Fibroblast of pulmonary artery (primary cell): ENCODE measurements around the gene RAMP2.

ENCODE experiments used
- DNase-seq: peaks from one replicate; pipeline ENCODE4 v3.0.0-alpha.2; 2010; ENCODE audit warnings: low read depth
- H3K4me3 ChIP-seq: replicated peaks from 2 replicates; pipeline ENCODE4 v1.5.1; 2011; ENCODE audit warnings: low read depth, mild to moderate bottlenecking, control low read depth, low read length, moderate library complexity
- CTCF ChIP-seq: IDR thresholded peaks from 2 replicates; pipeline ENCODE4 v1.5.1; 2011; ENCODE audit warnings: mild to moderate bottlenecking, control low read depth, low read length, inconsistent platforms; ENCODE audit errors: missing control alignments

Gene RAMP2

GRCh38 chr17:42780851-42781638 lies 20.0 kb downstream of the RAMP2 start:
- no peak for DNase-seq
- no peak for TF ChIP-seq CTCF
- H3K4me3 ChIP-seq = peak overlapping the region; percentile 70

GRCh38 chr17:42781639-42782165 lies 20.7 kb downstream of the RAMP2 start:
- H3K4me3 ChIP-seq = peak overlapping the region; percentile 70
- no peak for DNase-seq
- TF ChIP-seq CTCF = no peak

GRCh38 chr17:42782166-42783061 lies 21.4 kb downstream of the RAMP2 start:
- DNase-seq = no peak
- peak overlapping the region; percentile 70 for H3K4me3 ChIP-seq
- no peak for TF ChIP-seq CTCF

- peak overlapping the region; percentile 70 for H3K4me3 ChIP-seq
- peak; percentile 86 for DNase-seq
- TF ChIP-seq CTCF = no peak
Observed at GRCh38 chr17:42783062-42783790, 22.2 kb downstream of the RAMP2 start.

GRCh38 chr17:42783791-42784138 lies 22.7 kb downstream of the RAMP2 start:
- H3K4me3 ChIP-seq = no peak overlapping the region
- TF ChIP-seq CTCF = no peak
- DNase-seq = no peak

GRCh38 chr17:42784409-42784808 lies 23.4 kb downstream of the RAMP2 start:
- TF ChIP-seq CTCF = no peak
- DNase-seq = no peak
- H3K4me3 ChIP-seq = no peak overlapping the region
